ENCODE data around the gene PTPRA. TPM values are rescaled to one million over a fixed set of nuclear protein-coding genes. Genes with fewer than 3 reads are reported as not detected.

PTPRA gene
- polyA plus RNA-seq, 1 donor (not counting 4 experiments of a cell fraction or from before 2014, with no cell fraction given) = 53.3 TPM

- H3K9me3 ChIP-seq (ENCODE audit: control insufficient read depth, low read depth, low read length) = no peaks in the 10 kb centered on the region
- peaks cover 2% of the 10 kb centered on the region for H3K9me1 ChIP-seq (ENCODE audit: control insufficient read depth, extremely low read depth, insufficient read depth, low read length)
- H3K27ac ChIP-seq (ENCODE audit: control insufficient read depth, insufficient read depth, low read length) = no peak overlapping the region
- no peak overlapping the region for H3K9ac ChIP-seq (ENCODE audit: control insufficient read depth, extremely low read depth, insufficient read depth, low read length)
- H3K79me2 ChIP-seq (ENCODE audit: control insufficient read depth, insufficient read depth, low read length) = no peaks in the 10 kb centered on the region
- no peak for FAIRE-seq
- H3K4me2 ChIP-seq (ENCODE audit: control insufficient read depth, extremely low read depth, insufficient read depth, low read depth, low read length) = no peak overlapping the region
- H3K4me3 ChIP-seq (ENCODE audit: control insufficient read depth in 2 of 3, extremely low read depth in 1 of 3, insufficient read depth in 2 of 3, low read depth in 1 of 3, low read length in 3 of 3) = no peak overlapping the region
- no peak for DNase-seq (ENCODE audit: low read depth, low spot score)
- H4K20me1 ChIP-seq (ENCODE audit: control insufficient read depth, extremely low read depth, insufficient read depth, low read length) = peaks cover 4% of the 10 kb centered on the region
- no peaks in the 10 kb centered on the region for H3K27me3 ChIP-seq (ENCODE audit: control insufficient read depth, extremely low read depth, insufficient read depth, low read length)
- TF ChIP-seq EZH2 (IDR thresholded peaks at IDR 0.05; ENCODE audit: low read length) = no peak
- no peak for TF ChIP-seq CTCF (optimal IDR thresholded peaks at IDR 0.05 in 1 of 3, IDR thresholded peaks at IDR 0.05 in 1 of 3, conservative IDR thresholded peaks at IDR 0.05 in 1 of 3; ENCODE audit: extremely low read depth in 1 of 3, insufficient read depth in 2 of 3, low read length in 3 of 3)
- H3K36me3 ChIP-seq (ENCODE audit: control insufficient read depth in 2 of 2, extremely low read depth in 1 of 2, insufficient read depth in 2 of 2, low read length in 2 of 2) = no peaks in the 10 kb centered on the region
- no peaks in the 10 kb centered on the region for H3K4me1 ChIP-seq (ENCODE audit: control insufficient read depth, extremely low read depth, insufficient read depth, low read length)
- dilution Hi-C loops (cut with MboI; ENCODE audit: extremely low pct_ligation_motif_present, low sequenced_read_pairs) = no loop called here
- H2AFZ ChIP-seq (ENCODE audit: control insufficient read depth, low read length) = no peak overlapping the region
Measured at GRCh38 chr20:2847802-2848201, 25.5 kb upstream of the PTPRA start.

- no peak overlapping the region for H2AFZ ChIP-seq (ENCODE audit: control insufficient read depth, low read length)
- no peak overlapping the region for H3K27ac ChIP-seq (ENCODE audit: control insufficient read depth, insufficient read depth, low read length)
- dilution Hi-C loops (cut with MboI; ENCODE audit: extremely low pct_ligation_motif_present, low sequenced_read_pairs) = no loop called here
- H3K79me2 ChIP-seq (ENCODE audit: control insufficient read depth, insufficient read depth, low read length) = no peaks in the 10 kb centered on the region
- no peaks in the 10 kb centered on the region for H3K36me3 ChIP-seq (ENCODE audit: control insufficient read depth in 2 of 2, extremely low read depth in 1 of 2, insufficient read depth in 2 of 2, low read length in 2 of 2)
- no peak overlapping the region for H3K4me2 ChIP-seq (ENCODE audit: control insufficient read depth, extremely low read depth, insufficient read depth, low read depth, low read length)
- no peaks in the 10 kb centered on the region for H3K9me3 ChIP-seq (ENCODE audit: control insufficient read depth, low read depth, low read length)
- no peak for TF ChIP-seq EZH2 (IDR thresholded peaks at IDR 0.05; ENCODE audit: low read length)
- no peak overlapping the region for H3K4me3 ChIP-seq (ENCODE audit: control insufficient read depth in 2 of 3, extremely low read depth in 1 of 3, insufficient read depth in 2 of 3, low read depth in 1 of 3, low read length in 3 of 3)
- peaks cover 2% of the 10 kb centered on the region for H3K9me1 ChIP-seq (ENCODE audit: control insufficient read depth, extremely low read depth, insufficient read depth, low read length)
- H3K9ac ChIP-seq (ENCODE audit: control insufficient read depth, extremely low read depth, insufficient read depth, low read length) = no peak overlapping the region
- H4K20me1 ChIP-seq (ENCODE audit: control insufficient read depth, extremely low read depth, insufficient read depth, low read length) = peaks cover 4% of the 10 kb centered on the region
- no peaks in the 10 kb centered on the region for H3K4me1 ChIP-seq (ENCODE audit: control insufficient read depth, extremely low read depth, insufficient read depth, low read length)
- DNase-seq (ENCODE audit: low read depth, low spot score) = no peak
- no peaks in the 10 kb centered on the region for H3K27me3 ChIP-seq (ENCODE audit: control insufficient read depth, extremely low read depth, insufficient read depth, low read length)
- no peak for FAIRE-seq
Measured at GRCh38 chr20:2849529-2849928, 23.8 kb upstream of the PTPRA start.

- Histone ChIP-seq H4K20me1 (ENCODE audit: control insufficient read depth, extremely low read depth, insufficient read depth, low read length) (peaks cover 4% of the 10 kb centered on the region), H3K27me3 (ENCODE audit: control insufficient read depth, extremely low read depth, insufficient read depth, low read length) (no peaks in the 10 kb centered on the region), H2AFZ (ENCODE audit: control insufficient read depth, low read length) (no peak overlapping the region), H3K4me3 (ENCODE audit: control insufficient read depth in 2 of 3, extremely low read depth in 1 of 3, insufficient read depth in 2 of 3, low read depth in 1 of 3, low read length in 3 of 3) (no peak overlapping the region), H3K36me3 (ENCODE audit: control insufficient read depth in 2 of 2, extremely low read depth in 1 of 2, insufficient read depth in 2 of 2, low read length in 2 of 2) (no peaks in the 10 kb centered on the region), H3K4me1 (ENCODE audit: control insufficient read depth, extremely low read depth, insufficient read depth, low read length) (no peaks in the 10 kb centered on the region), H3K9me3 (ENCODE audit: control insufficient read depth, low read depth, low read length) (no peaks in the 10 kb centered on the region), H3K4me2 (ENCODE audit: control insufficient read depth, extremely low read depth, insufficient read depth, low read depth, low read length) (no peak overlapping the region), H3K9me1 (ENCODE audit: control insufficient read depth, extremely low read depth, insufficient read depth, low read length) (no peaks in the 10 kb centered on the region), H3K79me2 (ENCODE audit: control insufficient read depth, insufficient read depth, low read length) (no peaks in the 10 kb centered on the region), H3K27ac (ENCODE audit: control insufficient read depth, insufficient read depth, low read length) (no peak overlapping the region), H3K9ac (ENCODE audit: control insufficient read depth, extremely low read depth, insufficient read depth, low read length) (no peak overlapping the region)
- no peak for TF ChIP-seq CTCF (optimal IDR thresholded peaks at IDR 0.05 in 1 of 3, IDR thresholded peaks at IDR 0.05 in 1 of 3, conservative IDR thresholded peaks at IDR 0.05 in 1 of 3; ENCODE audit: extremely low read depth in 1 of 3, insufficient read depth in 2 of 3, low read length in 3 of 3)
- TF ChIP-seq EZH2 (IDR thresholded peaks at IDR 0.05; ENCODE audit: low read length) = no peak
- DNase-seq (ENCODE audit: low read depth, low spot score) = no peak
- no peak for FAIRE-seq
- dilution Hi-C loops (cut with MboI; ENCODE audit: extremely low pct_ligation_motif_present, low sequenced_read_pairs) = no loop called here
Measured at GRCh38 chr20:2851086-2851485, 22.2 kb upstream of the PTPRA start.

Measured in keratinocyte (primary cell).